K562 (cell line): ENCODE results near the gene FIG4. TPM values are rescaled to one million over a fixed set of nuclear protein-coding genes. Genes with fewer than 3 reads are reported as not detected.

ENCODE experiments used
- ATAC-seq: fragments of 200-7000 bp; cut with Tn5 transposase; 3 replicates; pipeline ENCODE4 v1.9.1; 2020; ENCODE audit warnings: moderate library complexity
- BruUV-seq: library from RNA; stranded (reverse); fragments of 400-500 nt; replicated peaks from 2 replicates; lab custom pipeline; 2021; lab: Mats Ljungman, UMichigan
- CTCF ChIA-PET: fragments of 300-600 bp; formaldehyde crosslinking; extraction: SDS; loops from one replicate; lab custom pipeline; 2021; ENCODE audit warnings: low intra/inter-chr PET ratio; lab: Yijun Ruan, JAX
- POLR2A ChIA-PET: fragments of 300-600, 350-650 bp; sonication (Branson Sonifier 250); formaldehyde crosslinking; extraction: SDS; loops from one replicate; lab custom pipeline; 2021; ENCODE audit warnings: antibody characterized with exemption, inconsistent platforms; lab: Yijun Ruan, JAX
- DNase-seq, 4 experiments: peaks; one replicate each; pipeline versions ENCODE4 v3.0.0 to v3.0.0-alpha.2; 2011 to 2018; ENCODE audit warnings: low spot score in 3 of 4, mixed read lengths in 3 of 4; ENCODE audit errors: extremely low read depth in 1 of 4
- FAIRE-seq: peaks from 2 replicates; lab custom pipeline; 2011; peaks lifted over from hg19 to GRCh38; lab: Jason Lieb, UNC
- H2AFZ ChIP-seq: 2 replicates; pipeline ENCODE4 v1.6.0; 2011; ENCODE audit warnings: low read depth, low read length, control low read depth, inconsistent platforms
- H3K27ac ChIP-seq: fragments of 200-600 bp; 3 replicates; pipeline ENCODE4 v1.8.0; 2011; ENCODE audit warnings: low read depth, mild to moderate bottlenecking, control low read depth, inconsistent platforms, low read length, moderate library complexity, mixed read lengths; ENCODE audit errors: extremely low read depth
- H3K27me3 ChIP-seq, 2 experiments: fragments of 300-600 bp in 1 of 2; 2 replicates in 1 of 2; 3 replicates in 1 of 2; pipeline versions ENCODE4 v1.6.0 to v1.8.0; 2011; ENCODE audit warnings: inconsistent platforms in 2 of 2, low read length in 2 of 2, mild to moderate bottlenecking in 1 of 2, mixed read lengths in 1 of 2, moderate library complexity in 1 of 2; ENCODE audit not compliant: control insufficient read depth in 2 of 2, insufficient read depth in 2 of 2
- H3K36me3 ChIP-seq: fragments of 300-600 bp; 3 replicates; pipeline ENCODE4 v1.8.0; 2011; ENCODE audit warnings: mild to moderate bottlenecking, low read length, inconsistent platforms; ENCODE audit not compliant: control insufficient read depth, insufficient read depth
- H3K4me1 ChIP-seq, 2 experiments: fragments of 200-600 bp in 1 of 2; replicated peaks in 1 of 2; 2 replicates in 1 of 2; 3 replicates in 1 of 2; pipeline versions ENCODE4 v1.5.1 to v1.8.0; 2011; ENCODE audit warnings: inconsistent platforms in 2 of 2, low read length in 2 of 2, mild to moderate bottlenecking in 1 of 2, mixed read lengths in 1 of 2, moderate library complexity in 1 of 2; ENCODE audit not compliant: control insufficient read depth in 2 of 2, insufficient read depth in 2 of 2
- H3K4me2 ChIP-seq: 2 replicates; pipeline ENCODE4 v1.6.1; 2011; ENCODE audit warnings: low read length, control low read depth, inconsistent platforms, mixed read lengths; ENCODE audit not compliant: insufficient read depth
- H3K4me3 ChIP-seq: fragments of 200-600 bp; sonication (generic), shearing (Covaris generic); 2 replicates; pipeline ENCODE4 v1.5.1; 2016; ENCODE audit warnings: control low read depth, inconsistent platforms
- H3K79me2 ChIP-seq: fragments of 200-600 bp; 3 replicates; pipeline ENCODE4 v1.8.0; 2011; ENCODE audit warnings: low read length, inconsistent platforms; ENCODE audit not compliant: control insufficient read depth, insufficient read depth
- H3K9ac ChIP-seq, 2 experiments: 2 replicates each; pipeline versions ENCODE4 v1.6.0 to v1.6.1; 2011; ENCODE audit warnings: low read depth in 2 of 2, low read length in 2 of 2, control low read depth in 1 of 2, inconsistent platforms in 1 of 2, mild to moderate bottlenecking in 1 of 2, mixed read lengths in 1 of 2; ENCODE audit not compliant: insufficient read depth in 1 of 2
- H3K9me1 ChIP-seq: one replicate; pipeline ENCODE4 v1.6.0; 2011; ENCODE audit warnings: inconsistent platforms, mild to moderate bottlenecking, low read length, moderate library complexity; ENCODE audit not compliant: control insufficient read depth, insufficient read depth
- H3K9me3 ChIP-seq: replicated peaks from 2 replicates; pipeline ENCODE4 v1.5.1; 2011; ENCODE audit warnings: low read depth, low read length, inconsistent platforms; ENCODE audit not compliant: control insufficient read depth, insufficient read depth
- H4K20me1 ChIP-seq: replicated peaks from 2 replicates; pipeline ENCODE4 v1.6.1; 2011; ENCODE audit warnings: low read length, inconsistent platforms, mixed read lengths; ENCODE audit not compliant: control insufficient read depth, insufficient read depth
- BCOR ChIP-seq: fragments of 450-650 bp; IDR thresholded peaks from 2 replicates; pipeline ENCODE4 v1.6.1; 2016
- DPF2 ChIP-seq: fragments of 450-650 bp; IDR thresholded peaks from 2 replicates; pipeline ENCODE4 v1.6.1; 2016
- FOSL1 ChIP-seq: fragments of 200-800 bp; sonication (Bioruptor generic); conservative IDR thresholded peaks from 2 replicates; pipeline ENCODE4 v1.6.1; 2016; ENCODE audit warnings: missing genetic modification characterization, missing compliant biosample characterization
- MAFF ChIP-seq: IDR thresholded peaks from 2 replicates; pipeline ENCODE4 v1.6.1; 2012; ENCODE audit warnings: low read length, improper control_type of control experiment
- PHB2 ChIP-seq: fragments of 450-650 bp; IDR thresholded peaks from 2 replicates; pipeline ENCODE4 v1.6.1; 2017; ENCODE audit warnings: low read depth
- SAFB2 ChIP-seq: fragments of 200-400 bp; formaldehyde crosslinking; IDR thresholded peaks from 2 replicates; pipeline ENCODE4 v1.6.1; 2018; ENCODE audit warnings: borderline replicate concordance, low read length, low read depth, moderate library complexity; ENCODE audit not compliant: severe bottlenecking
- SMAD4 ChIP-seq: fragments of 250-450 bp; sonication (Bioruptor Pico); conservative IDR thresholded peaks from 2 replicates; pipeline ENCODE4 v1.8.0; 2021; ENCODE audit warnings: inconsistent platforms, mild to moderate bottlenecking, moderate library complexity
- WGBS: fragments of 100-300 bp; shearing (Covaris generic); methylation state at CpG from one replicate; pipeline ENCODE4 v1.1.6; 2016; ENCODE audit warnings: low coverage, mixed read lengths; ENCODE audit not compliant: insufficient coverage; ENCODE audit errors: missing lambda C conversion rate; 5-methylcytosine and 5-hydroxymethylcytosine counted together
- in situ Hi-C: fragments of 300-500 bp; cut with MboI; formaldehyde crosslinking; loops from 4 replicates; pipeline ENCODE4 v1.15.0; 2018; ENCODE audit warnings: inconsistent platforms, mixed read lengths
- intact Hi-C: fragments of 100-400 bp; cut with micrococcal nuclease; formaldehyde crosslinking; loops from 2 replicates; pipeline ENCODE4 v1.14.2; 2022
- polyA plus RNA-seq, 8 experiments: library from polyadenylated mRNA; depleted of rRNA in 4 of 8; stranded (reverse) in 5 of 8; unstranded in 3 of 8; fragments of >200 nt; fragmentation: Nextera tagmentation in 2 of 8; fragmentation: Illumina TruSeq in 1 of 8; extraction: Ambion mirVana in 2 of 8; extraction: Trizol in 1 of 8; gene quantifications; 2 replicates each; pipeline versions ENCODE4 v1.2.1 to v1.2.3, GENCODE V29; 2011 to 2014; ENCODE audit warnings: inconsistent platforms in 1 of 8, missing spikeins in 1 of 8
- total RNA-seq, 7 experiments: library from RNA; depleted of rRNA in 6 of 7; stranded (reverse); fragments of >200 nt in 6 of 7; fragmentation: Illumina TruSeq in 2 of 7; extraction: Trizol in 2 of 7; gene quantifications; 2 replicates each; pipeline versions ENCODE4 v1.2.1 to v1.2.3, GENCODE V29; 2011 to 2021; ENCODE audit warnings: low replicate concordance in 1 of 7
- TF ChIP-seq, protein P1 (sequence below): fragments of 250-450 bp; sonication (Bioruptor Pico); IDR thresholded peaks from 2 replicates; pipeline ENCODE4 v1.5.0; 2020; ENCODE audit warnings: mild to moderate bottlenecking

The FIG4 gene
- total and polyA plus RNA-seq, 9 of the 15 experiments (the other 6 are each of a cell fraction or from before 2014, with no cell fraction given) = 1.5 to 6.8 (median 4.3) TPM

DNA sequence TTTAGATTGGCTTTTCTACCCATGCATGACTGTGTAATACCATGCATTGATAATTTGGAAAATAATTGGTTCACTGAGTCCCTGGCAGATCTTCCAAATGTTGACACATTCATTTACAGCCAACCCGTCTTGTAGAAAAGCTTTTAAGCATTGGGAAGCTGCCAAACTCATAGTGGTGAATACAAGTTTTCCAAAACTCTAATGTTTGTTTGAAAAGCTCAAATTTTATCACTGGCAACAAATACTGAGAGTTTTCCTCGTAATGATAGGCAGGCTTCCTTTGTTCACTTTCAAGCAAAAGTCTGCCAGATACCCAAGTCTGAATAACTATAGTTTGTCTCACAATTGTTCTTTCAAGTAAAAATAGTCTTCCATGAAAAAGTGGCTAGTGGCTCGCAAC lies 143.0 kb downstream of the FIG4 start:
- H3K9ac ChIP-seq = no peak overlapping the region
- no TSS peak for BruUV-seq
- no peak overlapping the region for H2AFZ ChIP-seq
- H3K4me2 ChIP-seq = no peak overlapping the region
- ChIA-PET CTCF (no interaction called here), POLR2A (no interaction called here)
- H3K4me3 ChIP-seq = no peak overlapping the region
- no peak overlapping the region for H3K27ac ChIP-seq
- H3K9me3 ChIP-seq = no peaks in the 10 kb centered on the region
- in situ Hi-C loops = no loop called here
- H4K20me1 ChIP-seq = no peaks in the 10 kb centered on the region
- WGBS = 4% methylated on average over 3 of the region's 3 CpGs
- H3K79me2 ChIP-seq = no peaks in the 10 kb centered on the region
- no peak for ATAC-seq
- peaks cover 0 to 10% of the 10 kb centered on the region in 2 experiments; a peak in 2 of 5 replicates for H3K27me3 ChIP-seq
- no peaks in the 10 kb centered on the region for H3K9me1 ChIP-seq
- H3K4me1 ChIP-seq = no peaks in the 10 kb centered on the region
- intact Hi-C loops = no loop called here
- TF ChIP-seq MAFF = no peak
- no peak for TF ChIP-seq SAFB2
- TF ChIP-seq BCOR = no peak
- H3K36me3 ChIP-seq = no peaks in the 10 kb centered on the region
- FAIRE-seq = no peak
- DNase-seq = no peak

- ChIA-PET POLR2A (no interaction called here), CTCF (no interaction called here)
- no peak overlapping the region for H2AFZ ChIP-seq
- WGBS = under 1% methylated on average over 7 of the region's 7 CpGs
- no peak overlapping the region for H3K9ac ChIP-seq
- H3K9me1 ChIP-seq = no peaks in the 10 kb centered on the region
- BruUV-seq = no TSS peak
- intact Hi-C loops (no loop called here), in situ Hi-C loops (no loop called here)
- H3K4me1 ChIP-seq = no peaks in the 10 kb centered on the region
- FAIRE-seq (no peak), ATAC-seq (no peak), DNase-seq (no peak)
- no peaks in the 10 kb centered on the region for H4K20me1 ChIP-seq
- peaks cover 0 to 10% of the 10 kb centered on the region in 2 experiments; a peak in 2 of 5 replicates for H3K27me3 ChIP-seq
- H3K4me2 ChIP-seq = no peak overlapping the region
- H3K27ac ChIP-seq = no peak overlapping the region
- H3K36me3 ChIP-seq = no peaks in the 10 kb centered on the region
- no peak overlapping the region for H3K4me3 ChIP-seq
- no peak for TF ChIP-seq FOSL1 (tag)
- no peak for TF ChIP-seq SMAD4 (CRISPR knock-in tag)
- no peak for TF ChIP-seq PHB2
- no peak for TF ChIP-seq DPF2
- TF ChIP-seq, protein P1, sequence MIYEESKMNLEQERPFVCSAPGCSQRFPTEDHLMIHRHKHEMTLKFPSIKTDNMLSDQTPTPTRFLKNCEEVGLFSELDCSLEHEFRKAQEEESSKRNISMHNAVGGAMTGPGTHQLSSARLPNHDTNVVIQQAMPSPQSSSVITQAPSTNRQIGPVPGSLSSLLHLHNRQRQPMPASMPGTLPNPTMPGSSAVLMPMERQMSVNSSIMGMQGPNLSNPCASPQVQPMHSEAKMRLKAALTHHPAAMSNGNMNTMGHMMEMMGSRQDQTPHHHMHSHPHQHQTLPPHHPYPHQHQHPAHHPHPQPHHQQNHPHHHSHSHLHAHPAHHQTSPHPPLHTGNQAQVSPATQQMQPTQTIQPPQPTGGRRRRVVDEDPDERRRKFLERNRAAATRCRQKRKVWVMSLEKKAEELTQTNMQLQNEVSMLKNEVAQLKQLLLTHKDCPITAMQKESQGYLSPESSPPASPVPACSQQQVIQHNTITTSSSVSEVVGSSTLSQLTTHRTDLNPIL (CRISPR knock-in tag) = no peak
- no peaks in the 10 kb centered on the region for H3K9me3 ChIP-seq
- H3K79me2 ChIP-seq = no peaks in the 10 kb centered on the region
Measured at GRCh38 chr6:109834595-109835437, 143.7 kb downstream of the FIG4 start.
